GM10847 (cell line): Measurements from ENCODE around the gene P2RY2.

ENCODE experiments used
- POLR2A ChIP-seq: IDR thresholded peaks from 2 replicates; pipeline ENCODE4 v1.6.1; 2011; ENCODE audit not compliant: insufficient read length; ENCODE audit errors: extremely low read depth

Gene P2RY2

DNA sequence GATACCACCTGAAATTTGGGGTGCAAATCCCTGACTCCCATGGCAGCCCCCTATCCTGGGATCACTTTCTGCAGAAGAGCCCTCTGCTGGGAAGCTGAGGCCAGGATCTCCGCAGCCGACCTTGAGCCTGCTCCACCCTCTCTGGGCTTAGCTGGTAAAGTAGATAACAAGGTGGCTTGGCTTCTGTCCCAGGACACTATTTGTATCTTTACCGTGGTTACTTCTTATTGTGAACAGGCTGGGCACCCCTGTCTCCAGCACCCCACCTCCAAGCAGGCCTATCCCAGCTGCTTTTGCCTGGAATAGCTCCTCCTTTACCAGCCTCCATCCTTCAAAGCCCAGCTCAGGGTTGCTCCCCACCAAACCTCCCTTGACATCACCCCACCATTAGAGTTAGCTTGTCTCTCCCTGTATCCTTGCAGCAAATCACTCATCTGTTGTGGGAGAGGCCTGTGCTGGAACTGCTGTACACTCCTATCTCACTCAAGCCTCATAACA lies 35.2 kb upstream of the P2RY2 start:
- no peak for TF ChIP-seq POLR2A

DNA sequence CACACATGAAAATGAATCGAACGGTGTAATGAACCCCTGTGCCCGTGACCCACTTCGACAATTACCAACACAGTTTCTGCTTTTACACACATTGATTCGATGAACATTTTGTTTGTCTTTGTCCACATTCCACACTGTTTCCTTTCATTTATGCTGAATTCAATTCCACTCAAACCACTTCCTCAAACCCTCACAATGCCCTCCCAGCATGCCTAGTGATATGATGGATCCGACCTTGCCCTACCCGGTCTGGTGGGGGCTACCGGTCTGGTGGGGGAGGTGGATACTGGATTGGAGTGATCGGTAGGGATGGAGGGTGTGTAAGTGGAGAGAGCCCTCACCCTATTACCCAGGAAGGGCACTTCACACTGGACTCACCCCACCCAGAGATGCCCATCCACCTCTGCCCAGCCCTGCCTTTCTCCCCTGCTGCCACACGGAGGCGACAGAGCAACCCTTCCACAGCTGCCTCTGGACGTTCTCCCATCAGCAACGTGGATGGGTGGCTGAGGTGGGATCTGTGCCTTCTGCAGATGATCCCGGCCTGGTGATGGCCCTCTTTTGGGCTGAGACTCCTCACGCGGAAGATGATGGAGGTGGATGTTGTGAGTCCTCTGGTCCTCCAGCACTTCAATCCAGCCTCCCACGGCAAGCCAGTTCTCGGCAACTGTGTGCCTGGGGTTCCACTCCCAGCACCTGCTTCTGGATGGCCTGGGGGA lies 33.0 kb upstream of the P2RY2 start:
- no peak for TF ChIP-seq POLR2A

GRCh38 chr11:73185680-73186293 lies 32.3 kb upstream of the P2RY2 start:
- no peak for TF ChIP-seq POLR2A

DNA sequence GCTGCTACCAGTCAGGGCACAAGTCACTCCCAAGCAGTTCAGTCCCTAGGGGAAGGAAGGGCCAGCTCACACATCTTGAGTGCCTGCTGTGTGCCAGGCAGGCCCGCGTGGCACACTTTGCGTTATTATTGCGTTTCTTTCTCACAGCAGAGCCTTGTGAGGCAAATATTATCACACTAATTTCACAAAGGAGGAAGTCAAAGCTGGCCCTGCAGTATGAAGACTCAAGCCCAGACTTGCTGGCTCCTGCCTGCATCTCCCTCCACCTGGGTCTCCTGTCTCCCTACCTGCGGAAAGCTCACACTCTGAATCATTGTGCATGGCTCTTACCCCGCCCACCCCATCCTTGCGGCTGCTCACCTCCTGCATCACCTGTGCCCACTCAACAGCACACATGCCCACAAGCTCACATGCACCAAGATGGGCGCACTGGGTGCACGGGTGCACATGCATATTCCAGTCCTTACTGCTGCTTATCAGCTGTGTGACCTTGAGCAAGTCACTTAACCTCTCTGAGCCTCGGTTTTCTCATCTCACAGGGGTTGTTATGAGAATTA lies 31.7 kb upstream of the P2RY2 start:
- no peak for TF ChIP-seq POLR2A

- TF ChIP-seq POLR2A: no peak
Measured at GRCh38 chr11:73186886-73187285, 31.2 kb upstream of the P2RY2 start.

- no peak for TF ChIP-seq POLR2A
Measured at GRCh38 chr11:73187854-73188253, 30.2 kb upstream of the P2RY2 start.

DNA sequence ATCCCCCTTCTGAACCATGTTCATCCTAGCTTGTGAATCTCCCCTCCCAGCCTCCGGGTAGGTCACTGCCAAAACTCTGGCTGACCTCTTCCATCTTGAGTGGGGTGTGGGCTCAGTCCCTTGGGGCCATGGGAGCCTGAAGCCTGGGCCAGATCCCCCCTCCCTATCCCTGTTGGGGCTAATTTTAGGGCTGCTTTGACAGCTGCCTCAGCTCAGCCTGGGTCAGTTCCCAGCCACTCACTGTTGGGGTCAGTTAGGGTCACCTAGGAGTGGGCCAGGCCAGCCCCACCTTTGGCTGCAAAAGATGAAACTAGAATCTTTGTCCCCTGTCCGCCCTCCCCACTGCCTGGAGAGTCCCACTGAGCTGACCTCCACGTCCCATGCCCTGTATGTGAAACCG lies 29.8 kb upstream of the P2RY2 start:
- no peak for TF ChIP-seq POLR2A

DNA sequence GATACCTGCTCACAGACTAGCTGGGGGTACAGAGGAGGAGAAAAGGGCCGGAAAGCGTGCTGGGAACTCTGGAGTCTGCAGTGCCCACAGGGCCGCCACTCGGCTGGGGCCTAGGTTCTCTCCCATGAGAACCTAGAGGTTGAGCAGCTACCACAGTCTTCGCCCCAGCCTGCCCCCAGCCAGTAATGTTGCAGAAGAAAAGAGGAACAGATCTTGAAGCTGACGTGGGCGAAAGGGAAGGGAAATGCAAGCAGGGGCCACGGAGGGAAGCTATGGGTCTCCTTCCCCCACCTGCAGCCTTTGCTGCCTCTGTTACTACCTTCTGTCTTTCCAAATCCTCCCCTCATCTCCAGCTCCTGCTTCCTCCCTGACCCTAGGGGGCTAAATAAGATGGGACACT lies 28.8 kb upstream of the P2RY2 start:
- TF ChIP-seq POLR2A: no peak

DNA sequence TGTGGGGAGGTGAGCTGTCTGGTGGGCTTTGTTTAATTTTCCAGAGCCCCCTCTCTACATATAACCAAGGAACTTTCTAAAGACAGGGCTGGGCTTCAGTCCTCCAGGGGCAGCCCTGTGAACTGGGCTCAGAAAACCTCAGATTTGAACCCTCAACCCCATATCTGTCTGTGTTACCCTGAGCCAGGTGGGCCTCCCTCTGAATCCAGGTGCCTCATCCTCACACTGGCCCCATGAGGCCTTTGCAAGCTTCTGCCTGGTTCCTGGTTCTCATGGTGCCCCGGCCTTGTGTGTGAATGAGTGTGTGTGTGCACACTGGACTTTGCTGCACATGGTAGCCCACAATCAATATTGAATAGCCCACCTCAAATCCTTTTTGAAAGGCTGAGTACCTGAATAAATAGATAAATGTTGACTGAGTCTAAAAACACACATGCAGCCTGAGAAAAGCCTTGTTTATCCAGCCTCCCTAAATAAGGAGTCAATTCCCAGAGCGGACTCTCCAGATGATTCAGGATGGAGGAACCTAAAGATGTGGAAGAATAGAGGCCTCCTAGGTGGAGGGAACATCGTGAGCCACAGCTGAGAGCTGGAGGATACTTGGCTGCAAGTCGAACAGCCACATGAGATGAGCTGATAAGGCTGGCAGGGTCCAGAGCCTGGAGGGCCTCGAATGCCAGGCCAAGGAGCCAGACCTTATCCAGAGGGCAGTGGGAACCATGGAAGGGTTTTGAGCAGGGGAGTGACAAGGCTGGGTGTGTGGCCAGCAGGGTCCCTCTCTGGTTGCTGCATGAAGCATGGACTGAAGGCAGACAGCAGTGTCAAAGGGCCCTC lies 28.1 kb upstream of the P2RY2 start:
- no peak for TF ChIP-seq POLR2A

- TF ChIP-seq POLR2A: no peak
Measured at GRCh38 chr11:73190557-73190885, 27.6 kb upstream of the P2RY2 start.

DNA sequence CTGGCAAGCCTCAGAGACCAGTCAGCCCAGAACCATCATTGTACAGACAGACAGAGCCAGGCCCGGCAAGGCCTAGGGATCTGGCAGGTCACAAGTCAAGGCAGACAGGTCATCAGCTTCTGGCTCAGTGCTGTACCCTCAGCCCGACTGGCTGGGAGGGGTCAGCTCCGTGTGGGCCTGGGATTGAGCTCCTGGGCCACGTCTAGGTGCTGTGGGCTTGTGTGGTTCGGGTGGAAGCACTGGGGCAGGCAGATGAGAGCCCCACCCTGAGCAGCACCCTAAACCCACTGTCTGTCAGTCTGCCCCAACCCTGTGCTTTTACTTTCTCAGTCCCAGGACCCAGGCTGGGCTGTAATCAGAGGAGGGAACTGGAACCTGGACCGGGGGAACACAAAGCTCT lies 26.9 kb upstream of the P2RY2 start:
- no peak for TF ChIP-seq POLR2A

DNA sequence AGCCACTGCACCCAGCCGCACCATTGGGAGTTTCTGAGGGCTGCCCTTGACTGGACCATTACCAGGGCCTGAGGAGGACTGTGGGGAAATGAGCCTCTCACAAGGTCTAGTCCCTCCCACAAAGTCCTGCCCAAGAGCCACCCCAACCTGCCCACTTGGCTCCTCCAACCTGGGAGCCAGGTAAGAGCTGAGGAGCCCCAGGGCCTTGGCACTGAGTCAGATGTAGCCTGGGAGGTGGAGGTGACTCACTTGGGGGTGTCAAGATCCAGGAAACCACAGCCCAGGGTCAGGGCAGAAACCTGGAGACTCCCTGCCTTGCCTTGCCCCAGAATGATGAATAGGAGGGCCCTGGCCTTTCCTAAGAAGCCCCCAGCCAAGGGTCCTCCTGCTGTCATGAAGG lies 25.8 kb upstream of the P2RY2 start:
- TF ChIP-seq POLR2A: no peak

GRCh38 chr11:73193251-73194033 lies 24.6 kb upstream of the P2RY2 start:
- TF ChIP-seq POLR2A: no peak

GRCh38 chr11:73194034-73194507 lies 24.0 kb upstream of the P2RY2 start:
- no peak for TF ChIP-seq POLR2A

- no peak for TF ChIP-seq POLR2A
Measured at GRCh38 chr11:73194593-73194992, 23.5 kb upstream of the P2RY2 start.

DNA sequence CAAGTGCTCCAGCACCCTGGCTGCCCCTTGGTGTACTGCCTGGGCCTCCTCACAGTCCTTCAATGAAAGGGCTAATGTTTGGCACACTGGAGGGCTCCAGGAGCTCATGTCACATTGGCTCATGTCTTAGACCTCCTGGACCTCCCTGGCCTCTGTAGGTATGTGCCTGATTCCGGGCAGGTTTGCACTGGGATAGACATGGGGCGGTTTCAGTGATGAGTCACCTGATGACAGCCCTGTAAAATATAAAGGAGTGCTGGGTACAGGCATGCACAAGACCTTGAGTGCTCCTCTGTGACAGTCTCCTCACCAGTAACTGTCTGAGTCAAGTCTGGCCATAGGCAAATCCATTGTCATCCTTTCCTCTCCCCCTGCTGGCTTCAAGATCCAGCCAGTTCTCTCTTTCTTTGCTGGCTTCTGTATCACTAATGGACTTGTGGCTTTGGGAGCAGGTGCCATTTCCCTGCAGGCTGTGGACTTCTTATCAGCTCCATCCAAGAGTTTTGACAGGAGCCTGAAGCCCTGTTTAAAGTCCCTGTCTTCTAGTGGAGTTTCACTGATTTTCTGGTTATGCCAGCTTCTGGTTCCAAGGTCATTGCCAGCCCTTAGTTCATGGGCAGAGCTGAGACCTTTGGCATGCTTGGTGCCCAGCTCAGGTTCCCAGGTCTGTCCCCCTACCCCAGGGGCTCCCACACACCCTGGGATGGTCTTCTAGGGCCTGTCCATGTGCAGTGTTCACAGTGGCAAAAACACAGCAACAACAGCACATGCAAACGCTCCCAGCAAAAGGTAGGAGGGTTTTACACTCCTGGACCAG lies 22.7 kb upstream of the P2RY2 start:
- TF ChIP-seq POLR2A: no peak
